A673 (cell line): ENCODE data around the gene NOL3. TPM values are rescaled to one million over a fixed set of nuclear protein-coding genes. Genes with fewer than 3 reads are reported as not detected.

ENCODE experiments used
- BruUV-seq: library from RNA; stranded (reverse); fragments of 400-500 nt; replicated peaks from 2 replicates; lab custom pipeline; 2021; lab: Mats Ljungman, UMichigan
- CTCF ChIA-PET: fragments of 300-600 bp; sonication (Branson Sonifier 250); formaldehyde crosslinking; loops from one replicate; lab custom pipeline; 2022; ENCODE audit warnings: antibody characterized with exemption; lab: Charles Lee
- POLR2A ChIA-PET: fragments of 300-600 bp; sonication (Branson Sonifier 250); formaldehyde crosslinking; loops from one replicate; lab custom pipeline; 2022; ENCODE audit warnings: antibody characterized with exemption; ENCODE audit not compliant: low non-redundant PET; lab: Charles Lee
- DNase-seq: peaks from one replicate; pipeline ENCODE4 v3.0.0-alpha.2; 2015; ENCODE audit warnings: low spot score
- H3K27ac ChIP-seq: fragments of 200-600 bp; sonication (generic); 2 replicates; pipeline ENCODE4 v1.5.1; 2016; ENCODE audit warnings: mixed run types, low read depth, mild to moderate bottlenecking, mixed read lengths, antibody characterized with exemption, low read length; ENCODE audit not compliant: poor library complexity, severe bottlenecking
- H3K27me3 ChIP-seq: fragments of 200-600 bp; sonication (generic); replicated peaks from 2 replicates; pipeline ENCODE4 v1.6.1; 2017; ENCODE audit warnings: mixed run types, low read depth, mild to moderate bottlenecking, mixed read lengths, antibody characterized with exemption, low read length; ENCODE audit not compliant: insufficient read depth, poor library complexity
- H3K36me3 ChIP-seq: fragments of 200-600 bp; sonication (generic); 2 replicates; pipeline ENCODE4 v1.6.1; 2016; ENCODE audit warnings: mixed run types, mild to moderate bottlenecking, mixed read lengths, antibody characterized with exemption, low read length; ENCODE audit not compliant: insufficient read depth, poor library complexity, severe bottlenecking
- H3K4me1 ChIP-seq: fragments of 200-600 bp; sonication (generic); 2 replicates; pipeline ENCODE4 v1.6.1; 2017; ENCODE audit warnings: mixed run types, mild to moderate bottlenecking, mixed read lengths, antibody characterized with exemption, low read length; ENCODE audit not compliant: insufficient read depth, poor library complexity, severe bottlenecking
- H3K4me3 ChIP-seq: fragments of 200-600 bp; sonication (generic); 2 replicates; pipeline ENCODE4 v1.5.1; 2016; ENCODE audit warnings: low read depth, mixed run types, mild to moderate bottlenecking, mixed read lengths, low read length; ENCODE audit not compliant: poor library complexity, severe bottlenecking
- H3K9me3 ChIP-seq: fragments of 200-600 bp; sonication (generic); 2 replicates; pipeline ENCODE4 v1.6.1; 2016; ENCODE audit warnings: mixed run types, low read depth, mild to moderate bottlenecking, mixed read lengths, antibody characterized with exemption, low read length; ENCODE audit not compliant: poor library complexity, severe bottlenecking
- EZH2 ChIP-seq: fragments of 200-600 bp; sonication (generic); IDR thresholded peaks from 2 replicates; pipeline ENCODE4 v1.6.1; 2017; ENCODE audit warnings: borderline replicate concordance, low read depth, mild to moderate bottlenecking, mixed read lengths, antibody characterized with exemption, low read length; ENCODE audit not compliant: poor library complexity, severe bottlenecking
- intact Hi-C: fragments of 100-400 bp; cut with micrococcal nuclease; formaldehyde crosslinking; loops from one replicate; pipeline ENCODE4 v1.10.0; 2022; ENCODE audit not compliant: unreplicated experiment
- total RNA-seq: library from RNA; stranded (reverse); gene quantifications from 2 replicates; pipeline ENCODE4 v1.2.3, GENCODE V29; 2021
- TF ChIP-seq, protein P1 (sequence below): fragments of 300-800, 200-600 bp; sonication (generic); conservative IDR thresholded peaks from 2 replicates; pipeline ENCODE4 v1.5.1; 2017; ENCODE audit warnings: low read depth, mild to moderate bottlenecking, antibody characterized with exemption, low read length, moderate library complexity, mixed read lengths

The NOL3 gene
- total RNA-seq, 1 experiment from 2014 or later, result 15.3 TPM

DNA sequence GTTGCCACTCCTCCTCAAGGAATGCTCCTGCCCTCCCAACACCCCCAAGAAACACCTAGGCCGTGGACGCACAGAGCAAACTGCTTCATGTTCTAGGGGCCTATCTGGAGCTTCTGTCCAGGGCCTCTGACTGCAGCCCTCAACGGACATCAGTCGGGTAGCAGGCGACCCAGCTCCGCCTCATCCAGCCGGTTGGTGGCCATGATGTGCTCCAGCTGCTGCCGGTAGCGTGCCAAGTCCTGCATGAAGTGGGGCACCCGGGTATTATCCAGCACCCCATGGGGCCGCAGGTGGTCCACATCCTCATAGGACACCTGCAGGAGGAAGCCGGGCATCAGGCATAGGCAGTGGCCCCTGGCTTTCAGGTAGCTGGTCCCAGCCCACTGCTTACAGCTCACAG, 6.3 kb downstream of the NOL3 start:
- H3K4me1 ChIP-seq, result peaks cover 22% of the 10 kb centered on the region
- intact Hi-C loops, result no loop called here
- ChIA-PET CTCF (interaction anchor here (0.7 to 1.2 kb wide), 2 partner anchors 8 to 159 kb away, joined by 3 read pairs; no protein-coding TSS in a partner anchor), POLR2A (no interaction called here)
- H3K27me3 ChIP-seq, result no peaks in the 10 kb centered on the region
- no peaks in the 10 kb centered on the region for H3K36me3 ChIP-seq
- TF ChIP-seq, protein P1, sequence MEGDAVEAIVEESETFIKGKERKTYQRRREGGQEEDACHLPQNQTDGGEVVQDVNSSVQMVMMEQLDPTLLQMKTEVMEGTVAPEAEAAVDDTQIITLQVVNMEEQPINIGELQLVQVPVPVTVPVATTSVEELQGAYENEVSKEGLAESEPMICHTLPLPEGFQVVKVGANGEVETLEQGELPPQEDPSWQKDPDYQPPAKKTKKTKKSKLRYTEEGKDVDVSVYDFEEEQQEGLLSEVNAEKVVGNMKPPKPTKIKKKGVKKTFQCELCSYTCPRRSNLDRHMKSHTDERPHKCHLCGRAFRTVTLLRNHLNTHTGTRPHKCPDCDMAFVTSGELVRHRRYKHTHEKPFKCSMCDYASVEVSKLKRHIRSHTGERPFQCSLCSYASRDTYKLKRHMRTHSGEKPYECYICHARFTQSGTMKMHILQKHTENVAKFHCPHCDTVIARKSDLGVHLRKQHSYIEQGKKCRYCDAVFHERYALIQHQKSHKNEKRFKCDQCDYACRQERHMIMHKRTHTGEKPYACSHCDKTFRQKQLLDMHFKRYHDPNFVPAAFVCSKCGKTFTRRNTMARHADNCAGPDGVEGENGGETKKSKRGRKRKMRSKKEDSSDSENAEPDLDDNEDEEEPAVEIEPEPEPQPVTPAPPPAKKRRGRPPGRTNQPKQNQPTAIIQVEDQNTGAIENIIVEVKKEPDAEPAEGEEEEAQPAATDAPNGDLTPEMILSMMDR, result no peak
- TF ChIP-seq EZH2, result no peak
- H3K9me3 ChIP-seq, result no peaks in the 10 kb centered on the region
- H3K4me3 ChIP-seq, result no peak overlapping the region
- BruUV-seq, result no TSS peak
- H3K27ac ChIP-seq, result no peak overlapping the region
- no peak for DNase-seq

DNA sequence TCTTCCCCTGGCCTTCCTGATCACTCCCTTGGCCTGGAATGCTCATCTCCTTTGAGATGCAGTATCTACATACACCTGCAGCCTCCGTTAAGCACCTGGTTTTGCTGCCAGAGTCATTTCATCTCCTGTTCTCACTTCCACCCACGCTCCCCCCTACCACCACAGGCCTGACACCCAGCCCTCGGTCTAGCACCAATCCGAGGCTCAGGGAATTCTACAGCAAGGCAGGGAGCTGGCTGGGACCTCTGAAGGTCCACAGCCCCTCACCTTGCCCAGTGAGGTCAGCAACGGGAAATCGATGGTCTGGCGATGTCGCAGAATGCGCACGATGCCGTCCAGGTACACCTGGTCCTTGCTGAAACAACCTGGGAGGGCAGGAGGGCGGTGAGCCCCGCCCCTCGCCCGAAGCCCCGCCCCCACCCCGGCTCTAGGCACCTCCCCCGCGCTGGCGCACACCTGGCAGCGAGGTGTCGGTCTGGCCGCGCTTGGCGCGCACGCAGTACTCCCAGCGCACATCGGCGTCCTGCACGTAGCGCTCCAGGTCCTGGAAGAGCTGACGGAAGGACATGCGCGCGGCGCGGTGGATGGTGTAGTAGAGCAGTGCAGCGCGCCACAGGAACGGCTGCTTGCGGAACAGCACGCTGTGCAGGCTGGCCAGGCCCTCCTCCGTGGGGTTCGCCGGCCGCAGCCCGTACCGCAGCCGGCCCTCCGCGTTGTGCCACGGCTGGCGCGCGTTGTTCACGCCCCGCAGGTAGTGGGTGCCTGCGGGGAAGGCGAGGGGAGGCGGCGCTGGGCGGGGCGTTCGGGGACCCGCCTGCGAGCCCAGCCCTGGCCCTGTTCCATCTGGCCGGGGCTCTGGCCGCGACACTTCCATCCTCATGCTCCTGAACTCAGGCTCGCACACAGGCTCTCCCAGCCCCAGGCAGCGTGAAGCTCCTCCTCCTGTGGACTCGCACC, 7.7 kb downstream of the NOL3 start:
- H3K4me1 ChIP-seq, result peaks cover 27% of the 10 kb centered on the region
- H3K4me3 ChIP-seq, result peak overlapping the region; percentile 45
- no peak overlapping the region for H3K27ac ChIP-seq
- H3K27me3 ChIP-seq, result no peaks in the 10 kb centered on the region
- H3K36me3 ChIP-seq, result no peaks in the 10 kb centered on the region
- no TSS peak for BruUV-seq
- CTCF ChIA-PET, result interaction anchor here (0.7 kb wide), 1 partner anchor 80 kb away, joined by 4 read pairs; no protein-coding TSS in a partner anchor
- intact Hi-C loops, result no loop called here
- TF ChIP-seq EZH2, result no peak
- TF ChIP-seq, protein P1, result no peak
- H3K9me3 ChIP-seq, result no peaks in the 10 kb centered on the region
- POLR2A ChIA-PET, result no interaction called here
- DNase-seq, result peak; percentile 68

DNA sequence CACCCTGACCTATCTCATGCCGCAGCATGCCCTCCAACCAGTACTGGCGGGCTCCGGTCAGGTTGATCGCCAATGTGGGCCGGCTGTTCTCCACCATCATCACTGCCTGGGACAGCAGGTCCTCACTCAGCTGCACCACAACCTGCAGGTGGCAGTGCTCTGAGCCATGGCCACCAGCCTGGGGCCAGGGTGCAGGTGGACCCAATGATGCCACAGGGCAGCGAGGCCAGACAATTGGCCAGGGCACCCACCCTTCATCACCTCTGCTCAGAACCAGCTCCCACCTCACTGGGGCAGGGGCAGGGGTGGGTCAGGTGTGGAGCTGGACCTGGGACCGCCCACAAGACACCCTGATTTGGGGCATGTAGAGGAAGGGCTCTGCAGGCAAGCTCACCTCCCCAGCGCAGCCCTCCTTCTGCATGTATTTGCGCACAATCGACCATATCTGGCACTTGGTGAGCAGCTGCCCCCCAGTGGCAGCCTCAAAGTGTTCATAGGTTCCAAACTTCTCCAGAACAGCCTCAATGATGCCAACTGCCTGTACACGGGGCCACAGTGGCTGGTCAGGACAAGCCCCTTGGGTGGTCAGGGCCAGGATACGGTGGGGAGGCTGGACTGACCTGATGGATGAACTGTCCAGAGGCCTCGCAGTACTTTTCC, 9.2 kb downstream of the NOL3 start:
- CTCF ChIA-PET, result no interaction called here
- Histone ChIP-seq H3K9me3 (no peaks in the 10 kb centered on the region), H3K36me3 (no peaks in the 10 kb centered on the region), H3K27ac (no peak overlapping the region), H3K27me3 (no peaks in the 10 kb centered on the region), H3K4me1 (peaks cover 27% of the 10 kb centered on the region), H3K4me3 (no peak overlapping the region)
- peak; percentile 66 for DNase-seq
- POLR2A ChIA-PET, result no interaction called here
- TF ChIP-seq, protein P1, result peak; percentile 56
- no peak for TF ChIP-seq EZH2
- intact Hi-C loops, result no loop called here
- no TSS peak for BruUV-seq
